Neural progenitor cell (in vitro differentiated cells): ENCODE data around the gene ZNF267. TPM values are rescaled to one million over a fixed set of nuclear protein-coding genes. Genes with fewer than 3 reads are reported as not detected.
A peak's percentile ranks its signal among the peaks of the same experiment; 100 is the strongest.
"Not testable (repeated sequence)": the region's sequence is repeated elsewhere in the genome, so short reads cannot be mapped to it uniquely, and the experiment has no call there.

ENCODE experiments used
- DNase-seq: peaks from one replicate; pipeline ENCODE4 v3.0.0-alpha.2; 2016; ENCODE audit warnings: low spot score
- H2AFZ ChIP-seq: fragments of 200-600 bp; sonication (generic); replicated peaks from 2 replicates; pipeline ENCODE4 v1.6.1; 2016; ENCODE audit warnings: antibody characterized with exemption
- H3F3A ChIP-seq: fragments of 200-600 bp; sonication (generic); 2 replicates; pipeline ENCODE4 v1.6.1; 2016; ENCODE audit warnings: antibody characterized with exemption, low read depth
- H3K27ac ChIP-seq: fragments of 200-600 bp; sonication (generic); 2 replicates; pipeline ENCODE4 v1.5.1; 2016; ENCODE audit warnings: mild to moderate bottlenecking
- H3K27me3 ChIP-seq: fragments of 200-600 bp; sonication (generic); 2 replicates; pipeline ENCODE4 v1.6.1; 2016; ENCODE audit warnings: mild to moderate bottlenecking, moderate library complexity
- H3K36me3 ChIP-seq: fragments of 200-600 bp; sonication (generic); 2 replicates; pipeline ENCODE4 v1.5.1; 2016
- H3K4me1 ChIP-seq: fragments of 200-600 bp; sonication (generic); 2 replicates; pipeline ENCODE4 v1.6.1; 2016; ENCODE audit warnings: mixed run types
- H3K4me2 ChIP-seq: fragments of 200-600 bp; sonication (generic); 2 replicates; pipeline ENCODE4 v1.6.1; 2016
- H3K4me3 ChIP-seq: fragments of 200-600 bp; sonication (generic); 2 replicates; pipeline ENCODE4 v1.5.1; 2016
- H3K79me2 ChIP-seq: fragments of 200-600 bp; sonication (generic); 2 replicates; pipeline ENCODE4 v1.6.1; 2016; ENCODE audit warnings: low read depth
- H3K9ac ChIP-seq: fragments of 200-600 bp; sonication (generic); 2 replicates; pipeline ENCODE4 v1.6.1; 2016
- H3K9me3 ChIP-seq: fragments of 200-600 bp; sonication (generic); 2 replicates; pipeline ENCODE4 v1.5.1; 2016; ENCODE audit warnings: low read depth
- H4K20me1 ChIP-seq: fragments of 200-600 bp; sonication (generic); 2 replicates; pipeline ENCODE4 v1.6.1; 2016; ENCODE audit warnings: low read depth
- H3K27ac Mint-ChIP-seq: 3 replicates; pipeline ENCODE4 v1.8.0; 2021; ENCODE audit warnings: mixed read lengths
- H3K27me3 Mint-ChIP-seq: 2 replicates; pipeline ENCODE4 v1.8.0; 2022; ENCODE audit warnings: low read depth, mild to moderate bottlenecking, inconsistent platforms, moderate library complexity, mixed read lengths; ENCODE audit not compliant: insufficient read depth
- H3K36me3 Mint-ChIP-seq: 3 replicates; pipeline ENCODE4 v1.8.0; 2021; ENCODE audit warnings: mixed read lengths
- H3K4me1 Mint-ChIP-seq: 3 replicates; pipeline ENCODE4 v1.8.0; 2021; ENCODE audit warnings: mixed read lengths
- H3K4me3 Mint-ChIP-seq: 3 replicates; pipeline ENCODE4 v1.8.0; 2021; ENCODE audit warnings: mild to moderate bottlenecking, moderate library complexity, mixed read lengths
- H3K9me3 Mint-ChIP-seq: 3 replicates; pipeline ENCODE4 v1.8.0; 2020; ENCODE audit warnings: mixed read lengths
- CTCF ChIP-seq: fragments of 200-600 bp; sonication (generic); IDR thresholded peaks from 2 replicates; pipeline ENCODE4 v1.5.1; 2017; ENCODE audit warnings: antibody characterized with exemption, mild to moderate bottlenecking
- EZH2 ChIP-seq: fragments of 200-600 bp; sonication (generic); IDR thresholded peaks from 2 replicates; pipeline ENCODE4 v1.6.1; 2017; ENCODE audit warnings: antibody characterized with exemption, mild to moderate bottlenecking, moderate library complexity
- EZH2phosphoT487 ChIP-seq: fragments of 200-600 bp; sonication (generic); IDR thresholded peaks from 2 replicates; pipeline ENCODE4 v1.6.1; 2017; ENCODE audit warnings: antibody characterized with exemption
- small RNA-seq: library from RNA; depleted of rRNA; stranded (forward); fragments of <200 nt; gene quantifications from one replicate; pipeline ENCODE3, GENCODE V24; 2015
- total RNA-seq: library from RNA; depleted of rRNA; stranded (reverse); fragments of >200 nt; gene quantifications from 2 replicates; pipeline ENCODE4 v1.2.3, GENCODE V29; 2015; ENCODE audit warnings: low replicate concordance

The ZNF267 gene
- total RNA-seq, 1 donor from 2014 or later, result 22.0 TPM

- H3K9me3 Mint-ChIP-seq, result peaks cover 59% of the 10 kb centered on the region
- no peaks in the 10 kb centered on the region for H3K4me1 Mint-ChIP-seq
- TF ChIP-seq EZH2 (no peak), EZH2phosphoT487 (no peak), CTCF (no peak)
- Histone ChIP-seq H2AFZ (no peak overlapping the region), H3K4me3 (no peak overlapping the region), H3K4me2 (no peak overlapping the region), H3K79me2 (no peaks in the 10 kb centered on the region), H3F3A (no peaks in the 10 kb centered on the region), H3K4me1 (no peaks in the 10 kb centered on the region), H3K9ac (no peak overlapping the region), H3K36me3 (peaks cover 20% of the 10 kb centered on the region), H3K27ac (no peak overlapping the region), H3K9me3 (peaks cover 42% of the 10 kb centered on the region), H4K20me1 (no peaks in the 10 kb centered on the region), H3K27me3 (no peaks in the 10 kb centered on the region)
- no peak for DNase-seq
- no peaks in the 10 kb centered on the region for H3K27me3 Mint-ChIP-seq
- H3K4me3 Mint-ChIP-seq, result no peak overlapping the region
- H3K36me3 Mint-ChIP-seq, result peaks cover 24% of the 10 kb centered on the region
- H3K27ac Mint-ChIP-seq, result no peak overlapping the region
Observed at GRCh38 chr16:31920373-31920772, 46.8 kb downstream of the ZNF267 start.

- H3K4me2 ChIP-seq, H4K20me1 ChIP-seq, H3K4me3 ChIP-seq, DNase-seq, H3K27ac ChIP-seq, H3K36me3 ChIP-seq, H3K27me3 ChIP-seq, H3K27ac Mint-ChIP-seq, H3K9me3 Mint-ChIP-seq, H3K4me1 Mint-ChIP-seq, H3K36me3 Mint-ChIP-seq, H3K79me2 ChIP-seq, H2AFZ ChIP-seq, H3K27me3 Mint-ChIP-seq, H3K9ac ChIP-seq, H3F3A ChIP-seq, H3K4me3 Mint-ChIP-seq, H3K4me1 ChIP-seq: not testable (repeated sequence)
- H3K9me3 ChIP-seq, result peaks cover 13% of the 10 kb centered on the region
Observed at GRCh38 chr16:31951806-31952205, 78.2 kb downstream of the ZNF267 start.

GRCh38 chr16:31952206-31952605 is 78.6 kb downstream of the ZNF267 start:
- not testable (repeated sequence) for DNase-seq, H3K4me3 ChIP-seq, H3K27ac ChIP-seq, H3K4me3 Mint-ChIP-seq, H3K36me3 ChIP-seq, H3K9me3 Mint-ChIP-seq, H3K4me1 ChIP-seq, H3K27me3 ChIP-seq, H3K4me1 Mint-ChIP-seq, H3K4me2 ChIP-seq, H3K9ac ChIP-seq, H3K27me3 Mint-ChIP-seq, H3K36me3 Mint-ChIP-seq, H3K9me3 ChIP-seq, H3K27ac Mint-ChIP-seq, H3F3A ChIP-seq, H4K20me1 ChIP-seq, H3K79me2 ChIP-seq, H2AFZ ChIP-seq

- not testable (repeated sequence) for H3K4me1 Mint-ChIP-seq, H3K9ac ChIP-seq, H3F3A ChIP-seq, H3K79me2 ChIP-seq, H3K27me3 ChIP-seq, H3K27ac ChIP-seq, H3K27me3 Mint-ChIP-seq, DNase-seq, H3K36me3 Mint-ChIP-seq, H3K27ac Mint-ChIP-seq, H4K20me1 ChIP-seq, H3K4me1 ChIP-seq, H3K4me3 ChIP-seq, H2AFZ ChIP-seq, H3K9me3 ChIP-seq, H3K4me3 Mint-ChIP-seq, H3K36me3 ChIP-seq, H3K4me2 ChIP-seq
- H3K9me3 Mint-ChIP-seq, result peaks cover 14% of the 10 kb centered on the region
Observed at GRCh38 chr16:31956221-31956620, 82.6 kb downstream of the ZNF267 start.

GRCh38 chr16:31960186-31960910 is 86.7 kb downstream of the ZNF267 start:
- not testable (repeated sequence) for H3K79me2 ChIP-seq, H2AFZ ChIP-seq, H3K4me1 Mint-ChIP-seq, DNase-seq, H3K36me3 ChIP-seq, H3K4me2 ChIP-seq, H3K27me3 Mint-ChIP-seq, H3K27ac ChIP-seq, H3K27me3 ChIP-seq, H3K9ac ChIP-seq, H3K9me3 ChIP-seq, H3K36me3 Mint-ChIP-seq, H3K4me3 ChIP-seq, H4K20me1 ChIP-seq, H3F3A ChIP-seq, H3K27ac Mint-ChIP-seq, H3K4me1 ChIP-seq
- H3K9me3 Mint-ChIP-seq, result peaks cover 15% of the 10 kb centered on the region
- H3K4me3 Mint-ChIP-seq, result peak overlapping the region; percentile 63

Small RNAs within 50 kb of the gene (small RNA-seq; reads per million reads assigned to genes)
- gene AC034105.2 (not detected), gene AC034105.4 (not detected)
